ENCODE measurements around the gene CR1. TPM values are rescaled to one million over a fixed set of nuclear protein-coding genes. Genes with fewer than 3 reads are reported as not detected.
"Not testable (repeated sequence)": the region's sequence is repeated elsewhere in the genome, so short reads cannot be mapped to it uniquely, and the experiment has no call there.

CR1 gene
- total RNA-seq, 2 experiments from 2014 or later: 10.9 to 12.2 TPM

DNA sequence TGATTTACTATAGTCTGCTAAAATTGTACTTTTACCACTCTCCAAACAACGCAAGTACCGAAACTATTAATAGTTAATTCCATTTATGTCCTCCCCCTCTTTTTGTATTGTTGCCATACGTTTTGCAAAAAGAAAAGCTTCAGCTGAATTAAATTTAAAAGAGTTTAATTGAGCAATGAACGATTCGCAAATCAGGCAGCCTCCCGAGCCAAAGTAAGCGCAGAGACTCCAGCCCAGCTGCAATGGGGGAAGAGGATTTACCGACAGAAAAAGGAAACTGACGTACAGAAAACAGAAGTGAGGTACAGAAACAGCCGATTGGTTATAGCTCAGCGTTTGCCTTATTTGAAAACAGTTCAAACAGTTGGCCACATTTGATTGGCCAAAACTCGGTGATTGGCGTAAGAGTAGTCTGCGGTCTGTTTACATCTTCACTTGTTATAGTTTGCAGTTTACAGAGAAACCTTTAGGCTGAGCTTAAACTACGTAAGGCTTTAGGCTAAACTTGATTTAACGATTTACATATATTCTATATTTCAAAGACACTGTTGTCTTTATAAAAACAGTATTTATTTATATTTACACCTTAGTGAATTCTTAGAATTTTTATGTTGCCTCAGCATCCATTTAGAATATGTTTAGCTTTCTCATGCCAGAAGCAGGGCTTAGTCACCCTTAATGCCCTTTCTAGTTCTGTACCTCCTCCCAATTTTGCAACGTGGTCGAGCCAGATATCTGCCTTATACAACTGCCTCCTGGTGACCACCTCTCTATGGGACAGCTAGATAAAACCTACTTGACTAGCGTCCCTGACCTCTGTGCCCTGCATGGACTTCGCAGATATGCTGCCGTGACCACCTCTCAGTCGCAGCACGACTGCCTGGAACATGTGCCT, 23.8 kb downstream of the CR1 start:
- no peak overlapping the region for H3K27ac Mint-ChIP-seq
- DNase-seq: no peak
- POLR2A ChIA-PET: no interaction called here
- peaks cover 13% of the 10 kb centered on the region for H3K27me3 Mint-ChIP-seq
- no peaks in the 10 kb centered on the region for H3K36me3 Mint-ChIP-seq
- H3K4me3 Mint-ChIP-seq: no peak overlapping the region
- no peaks in the 10 kb centered on the region for H3K4me1 Mint-ChIP-seq
- ATAC-seq (ENCODE audit: low read depth): no peak
- H3K9me3 Mint-ChIP-seq: no peaks in the 10 kb centered on the region

DNA sequence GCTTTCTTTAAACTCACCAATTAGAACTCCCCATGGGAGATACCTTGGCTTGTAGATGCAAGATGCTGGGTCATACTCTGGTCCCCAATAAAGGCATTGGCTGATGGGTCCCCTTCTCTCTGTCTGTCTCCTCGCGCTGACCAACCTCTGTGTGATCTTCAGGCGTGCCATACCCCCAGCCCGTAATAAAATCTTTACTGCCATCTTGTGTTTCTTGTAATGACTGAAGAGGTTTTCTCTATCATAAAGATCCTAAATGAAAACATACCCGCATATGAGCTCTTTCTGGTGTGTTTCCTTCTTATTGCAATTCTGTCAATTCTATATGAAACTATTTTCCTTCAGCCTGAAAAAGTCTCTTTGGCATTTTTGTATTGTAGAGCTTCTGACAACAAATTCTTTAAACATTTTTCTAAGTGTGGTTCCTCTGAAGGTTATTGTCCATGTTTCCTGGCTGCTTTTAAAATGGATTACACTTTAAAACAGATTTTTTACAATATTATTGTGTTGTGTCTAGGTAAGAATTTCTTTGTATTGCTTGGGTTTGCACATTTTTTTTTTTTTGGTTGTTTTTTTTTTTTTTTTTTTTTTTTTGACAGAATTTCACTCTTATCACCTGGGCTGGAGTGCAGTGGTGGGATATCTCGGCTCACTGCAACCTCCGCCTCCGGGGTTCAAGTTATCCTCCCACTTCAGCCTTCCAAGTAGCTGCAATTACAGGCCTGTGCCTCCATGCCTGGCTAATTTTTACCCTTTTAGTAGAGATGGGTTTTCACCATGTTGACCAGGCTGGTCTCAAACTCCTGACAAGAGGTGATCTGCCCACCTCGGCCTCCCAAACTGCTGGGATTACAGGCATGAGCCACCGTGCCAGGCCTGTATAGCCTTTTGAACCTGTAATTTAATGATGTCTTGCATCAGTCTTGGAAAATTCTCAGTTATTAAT, 24.7 kb downstream of the CR1 start:
- POLR2A ChIA-PET; DNase-seq; H3K36me3 Mint-ChIP-seq; H3K4me3 Mint-ChIP-seq; H3K27ac Mint-ChIP-seq; H3K4me1 Mint-ChIP-seq; ATAC-seq (ENCODE audit: low read depth); H3K9me3 Mint-ChIP-seq: not testable (repeated sequence)
- peaks cover 13% of the 10 kb centered on the region for H3K27me3 Mint-ChIP-seq

DNA sequence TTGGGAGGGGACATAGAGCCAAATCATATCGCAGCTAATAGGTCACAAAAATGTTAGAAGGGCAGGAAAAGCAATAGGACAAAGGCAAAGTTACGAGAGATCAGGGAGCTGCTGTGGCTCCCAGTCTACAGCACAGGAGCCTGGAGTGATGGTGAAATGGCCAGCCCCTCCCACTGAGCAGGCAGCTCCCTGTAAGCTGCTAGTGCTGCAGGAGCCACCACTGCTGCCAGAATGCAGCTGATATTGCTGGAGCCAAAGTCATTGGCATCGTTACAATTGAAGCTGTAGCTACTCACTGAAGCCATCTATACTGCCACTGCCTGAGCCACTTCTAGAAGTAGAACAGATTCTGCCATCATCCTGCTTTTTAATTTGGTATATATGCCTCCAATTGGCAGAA, 29.3 kb downstream of the CR1 start:
- H3K4me1 Mint-ChIP-seq; DNase-seq; H3K9me3 Mint-ChIP-seq; POLR2A ChIA-PET; ATAC-seq (ENCODE audit: low read depth); H3K27me3 Mint-ChIP-seq; H3K36me3 Mint-ChIP-seq; H3K27ac Mint-ChIP-seq; H3K4me3 Mint-ChIP-seq: not testable (repeated sequence)

DNA sequence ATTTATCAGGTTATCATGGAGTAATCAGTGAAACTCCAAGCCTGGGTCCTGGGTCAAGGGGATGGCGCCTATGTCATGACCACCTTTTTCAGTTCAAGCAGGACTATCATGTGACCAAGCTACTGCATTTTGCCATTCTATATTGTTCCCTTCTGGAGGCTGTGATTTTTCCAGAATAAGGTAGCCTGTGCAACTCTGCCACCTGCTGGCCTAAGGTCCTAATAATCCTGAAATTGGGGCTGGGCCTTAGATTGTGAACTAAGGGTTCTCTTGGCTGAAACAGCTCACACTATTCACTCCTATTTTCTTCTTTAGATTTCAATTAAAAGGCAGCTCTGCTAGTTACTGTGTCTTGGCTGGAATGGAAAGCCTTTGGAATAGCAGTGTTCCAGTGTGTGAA, 32.4 kb downstream of the CR1 start:
- H3K9me3 Mint-ChIP-seq; H3K36me3 Mint-ChIP-seq; H3K4me3 Mint-ChIP-seq; H3K4me1 Mint-ChIP-seq; DNase-seq; ATAC-seq (ENCODE audit: low read depth); POLR2A ChIA-PET; H3K27ac Mint-ChIP-seq; H3K27me3 Mint-ChIP-seq: not testable (repeated sequence)

DNA sequence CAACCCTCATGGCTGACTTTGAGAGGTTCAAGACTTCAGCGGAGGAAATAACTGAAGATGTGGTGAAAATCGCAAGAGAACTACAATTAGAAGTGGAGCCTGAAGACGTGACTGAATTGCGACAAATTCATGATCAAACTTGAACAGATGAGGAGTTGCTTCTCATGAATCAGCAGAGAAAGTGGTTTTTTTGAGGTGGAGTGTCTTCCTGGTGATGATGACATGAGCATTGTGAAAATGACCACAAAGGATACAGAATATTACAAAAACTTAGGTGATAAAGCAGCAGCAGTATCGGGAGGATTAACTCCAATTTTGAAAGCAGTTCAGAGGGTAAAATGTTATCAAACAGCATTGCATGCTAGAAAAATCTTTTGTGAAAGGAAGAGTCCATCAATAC, 40.3 kb downstream of the CR1 start:
- DNase-seq, H3K4me3 Mint-ChIP-seq, H3K27me3 Mint-ChIP-seq, H3K4me1 Mint-ChIP-seq, H3K9me3 Mint-ChIP-seq, H3K27ac Mint-ChIP-seq, H3K36me3 Mint-ChIP-seq, POLR2A ChIA-PET: not testable (repeated sequence)
- ATAC-seq (ENCODE audit: low read depth): peak; percentile 65

DNA sequence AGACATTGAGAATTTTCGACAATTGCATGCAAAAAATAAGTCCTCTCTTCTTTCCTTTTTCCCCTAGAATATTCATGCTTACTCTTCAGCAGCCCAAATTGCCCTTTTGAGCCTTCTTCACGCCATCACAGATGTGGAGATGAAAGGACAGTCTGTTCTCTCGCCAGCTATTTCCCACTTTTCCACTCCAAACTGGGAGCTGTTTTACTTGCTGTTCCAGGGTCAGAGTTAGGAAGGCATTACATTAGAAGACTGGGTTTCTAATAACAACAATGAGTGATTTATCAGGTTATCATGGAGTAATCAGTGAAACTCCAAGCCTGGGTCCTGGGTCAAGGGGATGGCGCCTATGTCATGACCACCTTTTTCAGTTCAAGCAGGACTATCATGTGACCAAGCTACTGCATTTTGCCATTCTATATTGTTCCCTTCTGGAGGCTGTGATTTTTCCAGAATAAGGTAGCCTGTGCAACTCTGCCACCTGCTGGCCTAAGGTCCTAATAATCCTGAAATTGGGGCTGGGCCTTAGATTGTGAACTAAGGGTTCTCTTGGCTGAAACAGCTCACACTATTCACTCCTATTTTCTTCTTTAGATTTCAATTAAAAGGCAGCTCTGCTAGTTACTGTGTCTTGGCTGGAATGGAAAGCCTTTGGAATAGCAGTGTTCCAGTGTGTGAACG, 50.9 kb downstream of the CR1 start:
- H3K27me3 Mint-ChIP-seq; H3K4me1 Mint-ChIP-seq; DNase-seq; ATAC-seq (ENCODE audit: low read depth); POLR2A ChIA-PET; H3K36me3 Mint-ChIP-seq; H3K9me3 Mint-ChIP-seq; H3K4me3 Mint-ChIP-seq; H3K27ac Mint-ChIP-seq: not testable (repeated sequence)

DNA sequence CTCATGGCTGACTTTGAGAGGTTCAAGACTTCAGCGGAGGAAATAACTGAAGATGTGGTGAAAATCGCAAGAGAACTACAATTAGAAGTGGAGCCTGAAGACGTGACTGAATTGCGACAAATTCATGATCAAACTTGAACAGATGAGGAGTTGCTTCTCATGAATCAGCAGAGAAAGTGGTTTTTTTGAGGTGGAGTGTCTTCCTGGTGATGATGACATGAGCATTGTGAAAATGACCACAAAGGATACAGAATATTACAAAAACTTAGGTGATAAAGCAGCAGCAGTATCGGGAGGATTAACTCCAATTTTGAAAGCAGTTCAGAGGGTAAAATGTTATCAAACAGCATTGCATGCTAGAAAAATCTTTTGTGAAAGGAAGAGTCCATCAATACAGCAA, 58.9 kb downstream of the CR1 start:
- H3K4me1 Mint-ChIP-seq, H3K27ac Mint-ChIP-seq, H3K9me3 Mint-ChIP-seq, H3K4me3 Mint-ChIP-seq, DNase-seq, H3K27me3 Mint-ChIP-seq, POLR2A ChIA-PET, H3K36me3 Mint-ChIP-seq: not testable (repeated sequence)
- peak; percentile 61 for ATAC-seq (ENCODE audit: low read depth)

DNA sequence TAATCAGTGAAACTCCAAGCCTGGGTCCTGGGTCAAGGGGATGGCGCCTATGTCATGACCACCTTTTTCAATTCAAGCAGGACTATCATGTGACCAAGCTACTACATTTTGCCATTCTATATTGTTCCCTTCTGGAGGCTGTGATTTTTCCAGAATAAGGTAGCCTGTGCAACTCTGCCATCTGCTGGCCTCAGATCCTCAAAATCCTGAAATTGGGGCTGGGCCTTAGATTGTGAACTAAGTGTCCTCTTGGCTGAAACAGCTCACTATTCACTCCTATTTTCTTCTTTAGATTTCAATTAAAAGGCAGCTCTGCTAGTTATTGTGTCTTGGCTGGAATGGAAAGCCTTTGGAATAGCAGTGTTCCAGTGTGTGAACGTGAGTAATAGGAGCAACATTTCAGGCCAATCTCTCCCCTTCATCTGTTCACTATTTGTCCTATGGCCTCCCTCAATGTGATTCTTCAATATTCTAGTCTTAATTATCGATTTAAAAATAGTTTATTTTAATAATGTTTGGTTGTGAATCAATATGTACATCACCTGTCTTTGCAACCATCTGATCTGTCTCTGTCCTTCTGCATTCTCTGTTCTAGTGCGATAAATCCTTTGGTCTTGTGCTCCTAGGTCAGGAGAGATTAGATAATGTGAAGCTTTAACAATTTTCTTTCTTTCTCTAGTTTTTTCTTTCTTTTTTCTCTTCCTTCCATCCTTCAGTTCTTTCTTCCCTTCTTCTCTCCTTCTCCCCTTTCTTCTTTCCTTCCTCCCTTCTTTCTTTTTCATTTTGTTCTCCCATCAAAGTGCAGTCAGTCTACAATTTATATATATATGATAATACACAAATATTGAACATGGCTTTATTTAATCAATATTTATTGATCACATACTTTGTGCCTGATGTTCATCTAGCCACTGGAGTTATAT, 69.8 kb downstream of the CR1 start:
- ATAC-seq (ENCODE audit: low read depth) (no peak), DNase-seq (no peak)
- Mint-ChIP-seq H3K4me3 (no peak overlapping the region), H3K4me1 (no peaks in the 10 kb centered on the region), H3K36me3 (no peaks in the 10 kb centered on the region), H3K27ac (no peak overlapping the region), H3K27me3 (peaks cover 10% of the 10 kb centered on the region), H3K9me3 (no peaks in the 10 kb centered on the region)
- POLR2A ChIA-PET: no interaction called here

DNA sequence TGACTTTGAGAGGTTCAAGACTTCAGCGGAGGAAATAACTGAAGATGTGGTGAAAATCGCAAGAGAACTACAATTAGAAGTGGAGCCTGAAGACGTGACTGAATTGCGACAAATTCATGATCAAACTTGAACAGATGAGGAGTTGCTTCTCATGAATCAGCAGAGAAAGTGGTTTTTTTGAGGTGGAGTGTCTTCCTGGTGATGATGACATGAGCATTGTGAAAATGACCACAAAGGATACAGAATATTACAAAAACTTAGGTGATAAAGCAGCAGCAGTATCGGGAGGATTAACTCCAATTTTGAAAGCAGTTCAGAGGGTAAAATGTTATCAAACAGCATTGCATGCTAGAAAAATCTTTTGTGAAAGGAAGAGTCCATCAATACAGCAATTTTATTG, 76.0 kb downstream of the CR1 start:
- H3K4me1 Mint-ChIP-seq, H3K4me3 Mint-ChIP-seq, H3K9me3 Mint-ChIP-seq, H3K27ac Mint-ChIP-seq, POLR2A ChIA-PET, DNase-seq, H3K36me3 Mint-ChIP-seq: not testable (repeated sequence)
- peaks cover 23% of the 10 kb centered on the region for H3K27me3 Mint-ChIP-seq
- ATAC-seq (ENCODE audit: low read depth): peak; percentile 63

DNA sequence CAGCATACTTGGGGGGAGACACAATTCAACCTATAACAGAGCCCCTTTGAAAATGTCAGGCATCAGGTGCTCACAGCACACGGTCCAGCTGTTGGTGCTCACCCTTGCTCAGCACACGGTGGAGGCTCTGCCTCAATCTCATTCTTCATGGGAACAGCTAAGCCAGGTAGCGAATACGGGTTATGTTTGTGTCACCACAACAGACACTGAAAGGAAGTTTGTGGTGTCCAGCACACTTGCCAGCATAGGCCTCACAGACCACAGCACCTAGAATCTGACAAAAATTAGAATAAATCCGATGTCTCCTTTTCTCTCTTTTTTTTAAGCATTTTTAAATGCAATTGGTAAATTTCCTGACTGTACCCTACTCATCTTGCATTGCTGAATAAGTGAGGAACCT, 77.1 kb downstream of the CR1 start:
- H3K36me3 Mint-ChIP-seq; H3K4me1 Mint-ChIP-seq; POLR2A ChIA-PET; DNase-seq; ATAC-seq (ENCODE audit: low read depth); H3K27ac Mint-ChIP-seq; H3K9me3 Mint-ChIP-seq: not testable (repeated sequence)
- H3K27me3 Mint-ChIP-seq: peaks cover 18% of the 10 kb centered on the region
- H3K4me3 Mint-ChIP-seq: peak overlapping the region; percentile 23

DNA sequence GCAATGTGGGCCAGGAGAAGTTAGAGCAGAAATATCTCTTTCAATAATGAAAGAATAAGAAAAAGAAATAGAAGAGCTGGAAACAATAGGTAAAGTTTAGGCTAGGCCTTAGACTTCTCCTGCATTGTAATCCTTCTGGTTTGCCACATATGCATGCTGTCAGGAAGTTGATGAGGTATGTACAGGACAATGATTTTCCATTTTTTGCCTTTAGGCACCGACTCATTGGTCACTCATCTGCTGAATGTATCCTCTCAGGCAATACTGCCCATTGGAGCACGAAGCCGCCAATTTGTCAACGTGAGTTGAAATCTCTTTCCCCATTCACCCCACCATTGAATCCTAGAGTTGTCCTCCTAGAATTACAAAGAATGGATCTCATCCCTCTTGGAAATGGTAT, 79.4 kb downstream of the CR1 start:
- H3K4me1 Mint-ChIP-seq: peaks cover 12% of the 10 kb centered on the region
- DNase-seq; H3K4me3 Mint-ChIP-seq; ATAC-seq (ENCODE audit: low read depth); H3K36me3 Mint-ChIP-seq; H3K27ac Mint-ChIP-seq; H3K9me3 Mint-ChIP-seq; POLR2A ChIA-PET: not testable (repeated sequence)
- H3K27me3 Mint-ChIP-seq: peaks cover 18% of the 10 kb centered on the region

DNA sequence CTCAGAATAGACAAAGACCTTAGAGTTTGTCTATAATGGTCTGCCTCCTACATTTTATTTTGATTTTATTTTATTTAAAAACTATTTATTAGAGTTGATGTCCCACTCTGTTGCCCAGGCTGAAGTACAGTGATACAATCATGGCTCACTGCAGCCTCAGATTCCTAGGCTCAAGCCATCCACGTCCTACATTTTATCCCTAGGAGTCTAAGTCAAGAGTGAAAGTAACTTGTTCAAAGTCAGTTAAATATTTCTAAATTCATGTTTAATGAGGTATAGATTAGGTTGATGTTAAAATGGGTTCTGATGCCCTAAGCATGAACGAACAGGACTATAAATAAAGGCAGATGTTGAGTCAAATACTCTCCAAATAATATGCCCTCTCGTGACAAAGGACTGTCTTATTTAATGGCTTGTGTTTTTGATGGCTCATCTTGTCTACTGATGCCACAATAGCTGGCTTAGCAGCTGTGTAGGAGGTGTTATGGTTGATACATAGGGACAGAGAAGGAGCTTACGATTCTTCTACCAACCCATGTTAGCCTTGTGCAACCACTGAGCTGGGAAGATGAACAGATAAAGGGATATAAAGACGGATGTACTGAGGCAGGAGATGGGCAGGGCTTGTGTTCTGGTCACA, 83.0 kb downstream of the CR1 start:
- H3K4me3 Mint-ChIP-seq: no peak overlapping the region
- H3K36me3 Mint-ChIP-seq: no peaks in the 10 kb centered on the region
- POLR2A ChIA-PET: no interaction called here
- no peak overlapping the region for H3K27ac Mint-ChIP-seq
- DNase-seq: no peak
- peaks cover 27% of the 10 kb centered on the region for H3K27me3 Mint-ChIP-seq
- H3K9me3 Mint-ChIP-seq: no peaks in the 10 kb centered on the region
- no peak for ATAC-seq (ENCODE audit: low read depth)
- H3K4me1 Mint-ChIP-seq: peaks cover 5% of the 10 kb centered on the region
